Measurements from ENCODE around the gene COX10.

DNA sequence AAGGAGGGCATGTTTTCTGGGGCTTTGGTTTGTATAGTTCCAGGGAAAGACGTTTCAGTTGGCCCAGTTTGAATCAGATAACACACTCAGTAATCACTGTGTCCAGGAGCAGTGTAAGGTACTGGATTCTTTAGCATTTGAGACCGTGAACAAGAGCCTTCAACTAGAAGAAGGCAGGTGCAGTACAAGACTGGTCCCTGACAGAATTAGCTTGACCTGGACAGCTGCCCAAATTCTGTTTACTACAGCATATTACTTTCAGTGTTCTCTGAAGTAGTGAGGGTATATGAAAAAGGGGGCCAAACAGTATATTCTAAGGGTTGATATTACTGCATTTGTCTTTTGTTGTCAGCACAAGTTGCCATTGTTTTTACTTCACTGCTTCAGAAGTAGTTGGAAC is 81.3 kb downstream of the COX10 start:
- TF ChIP-seq, protein P1, sequence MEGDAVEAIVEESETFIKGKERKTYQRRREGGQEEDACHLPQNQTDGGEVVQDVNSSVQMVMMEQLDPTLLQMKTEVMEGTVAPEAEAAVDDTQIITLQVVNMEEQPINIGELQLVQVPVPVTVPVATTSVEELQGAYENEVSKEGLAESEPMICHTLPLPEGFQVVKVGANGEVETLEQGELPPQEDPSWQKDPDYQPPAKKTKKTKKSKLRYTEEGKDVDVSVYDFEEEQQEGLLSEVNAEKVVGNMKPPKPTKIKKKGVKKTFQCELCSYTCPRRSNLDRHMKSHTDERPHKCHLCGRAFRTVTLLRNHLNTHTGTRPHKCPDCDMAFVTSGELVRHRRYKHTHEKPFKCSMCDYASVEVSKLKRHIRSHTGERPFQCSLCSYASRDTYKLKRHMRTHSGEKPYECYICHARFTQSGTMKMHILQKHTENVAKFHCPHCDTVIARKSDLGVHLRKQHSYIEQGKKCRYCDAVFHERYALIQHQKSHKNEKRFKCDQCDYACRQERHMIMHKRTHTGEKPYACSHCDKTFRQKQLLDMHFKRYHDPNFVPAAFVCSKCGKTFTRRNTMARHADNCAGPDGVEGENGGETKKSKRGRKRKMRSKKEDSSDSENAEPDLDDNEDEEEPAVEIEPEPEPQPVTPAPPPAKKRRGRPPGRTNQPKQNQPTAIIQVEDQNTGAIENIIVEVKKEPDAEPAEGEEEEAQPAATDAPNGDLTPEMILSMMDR (IDR thresholded peaks at IDR 0.05), result no peak
- TF ChIP-seq POLR2A (IDR thresholded peaks at IDR 0.05), result no peak

Measured in body of pancreas (tissue), 4 donors.